ENCODE data around the gene PLEKHG4B.

PLEKHG4B gene

DNA sequence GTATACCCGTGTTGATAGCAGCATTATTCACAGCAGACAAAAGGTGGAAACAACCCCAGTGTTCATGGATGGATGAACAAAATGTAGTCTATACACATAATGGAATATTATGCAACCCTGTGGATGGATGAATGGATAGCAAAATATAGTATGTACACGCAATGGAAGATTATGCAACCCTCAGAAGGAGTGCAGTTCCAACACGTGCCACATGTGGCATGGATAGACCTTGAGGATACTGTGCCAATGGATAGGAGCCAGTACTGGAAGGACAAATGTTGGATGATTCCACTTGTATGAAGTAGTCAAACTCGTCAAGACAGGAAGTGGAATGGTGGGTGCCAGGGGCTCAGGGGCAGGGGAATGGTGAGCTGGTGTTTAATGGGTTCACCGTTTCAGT lies 44.9 kb downstream of the PLEKHG4B start:
- DNase-seq: no peak

DNA sequence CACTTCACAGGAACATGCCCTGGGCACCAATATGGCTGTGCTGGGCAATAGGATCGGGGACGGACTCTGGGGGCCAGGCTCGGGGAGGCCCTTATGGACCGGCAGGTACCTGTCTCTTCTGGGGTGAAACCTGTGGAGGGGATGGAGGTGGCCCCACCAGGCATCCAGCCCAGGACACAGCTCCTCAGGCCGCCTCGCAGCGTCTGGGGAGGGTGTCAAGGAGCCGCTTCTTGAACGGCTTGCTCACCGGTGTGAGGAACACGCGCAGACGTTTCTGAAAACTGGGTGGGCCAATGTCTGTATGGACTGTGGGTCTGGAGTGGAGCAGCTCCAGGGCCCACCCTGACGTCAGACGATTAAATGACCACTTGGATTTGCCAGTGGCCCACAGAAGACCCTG lies 45.8 kb downstream of the PLEKHG4B start:
- DNase-seq: no peak

DNA sequence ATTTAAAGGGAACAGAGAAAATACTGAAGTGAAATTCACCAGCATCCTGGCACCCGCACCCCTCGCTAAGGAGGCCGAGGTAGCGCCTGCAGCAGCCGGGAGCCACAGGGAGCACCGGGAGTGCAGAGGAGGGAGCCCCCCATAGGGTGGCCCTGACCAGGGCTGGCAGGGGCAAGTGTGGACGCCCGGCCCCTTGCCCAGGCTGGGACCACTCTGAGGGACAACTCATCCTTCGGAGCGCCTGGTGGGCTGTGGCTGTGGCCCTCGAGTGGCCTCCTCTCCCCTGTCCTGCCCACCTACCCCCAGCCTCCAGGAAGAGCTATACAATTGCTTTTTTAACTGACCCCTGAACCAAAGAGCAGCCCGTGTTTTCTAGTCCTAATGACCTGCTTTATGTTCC lies 47.0 kb downstream of the PLEKHG4B start:
- DNase-seq: no peak

DNA sequence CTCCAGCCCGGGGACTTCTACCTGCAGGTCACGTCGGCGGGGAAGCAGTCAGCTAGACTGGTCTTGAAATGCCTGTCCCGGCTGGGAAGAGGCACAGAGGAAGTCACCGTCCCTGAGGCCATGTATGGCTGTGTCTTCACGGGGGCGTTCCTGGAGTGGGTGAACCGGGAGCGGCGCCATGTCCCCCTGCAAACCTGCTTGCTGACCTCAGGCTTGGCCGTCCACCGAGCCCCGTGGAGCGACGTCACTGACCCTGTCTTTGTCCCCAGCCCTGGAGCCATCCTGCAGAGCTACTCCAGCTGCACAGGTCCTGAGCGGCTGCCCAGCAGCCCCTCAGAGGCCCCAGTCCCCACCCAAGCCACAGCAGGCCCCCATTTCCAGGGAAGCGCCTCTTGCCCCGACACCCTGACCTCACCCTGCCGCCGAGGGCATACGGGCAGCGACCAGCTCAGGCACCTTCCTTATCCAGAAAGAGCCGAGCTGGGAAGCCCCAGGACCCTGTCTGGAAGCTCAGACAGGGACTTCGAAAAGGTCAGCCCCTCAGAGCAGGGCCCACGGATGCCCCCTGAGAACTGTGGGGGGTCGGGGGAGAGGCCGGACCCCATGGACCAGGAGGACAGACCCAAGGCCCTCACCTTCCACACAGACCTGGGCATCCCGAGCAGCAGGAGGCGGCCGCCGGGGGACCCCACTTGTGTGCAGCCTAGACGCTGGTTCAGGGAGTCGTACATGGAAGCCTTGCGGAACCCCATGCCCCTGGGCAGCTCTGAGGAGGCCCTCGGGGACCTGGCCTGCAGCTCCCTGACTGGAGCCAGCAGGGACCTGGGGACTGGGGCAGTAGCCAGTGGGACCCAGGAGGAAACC lies 47.8 kb downstream of the PLEKHG4B start:
- DNase-seq: no peak

DNA sequence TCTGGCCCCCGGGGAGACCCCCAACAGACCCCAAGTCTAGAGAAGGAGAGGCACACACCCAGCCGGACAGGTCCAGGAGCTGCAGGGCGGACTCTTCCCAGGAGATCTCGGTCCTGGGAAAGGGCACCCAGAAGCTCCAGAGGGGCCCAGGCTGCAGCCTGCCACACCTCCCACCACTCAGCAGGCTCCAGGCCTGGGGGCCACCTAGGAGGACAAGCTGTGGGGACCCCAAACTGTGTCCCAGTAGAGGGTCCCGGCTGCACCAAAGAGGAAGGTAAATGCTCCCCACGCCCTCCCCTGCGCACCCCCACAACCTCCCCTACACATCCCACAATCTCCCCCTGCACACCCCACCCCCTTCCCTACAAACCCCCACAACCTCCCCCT lies 48.5 kb downstream of the PLEKHG4B start:
- no peak for DNase-seq

DNA sequence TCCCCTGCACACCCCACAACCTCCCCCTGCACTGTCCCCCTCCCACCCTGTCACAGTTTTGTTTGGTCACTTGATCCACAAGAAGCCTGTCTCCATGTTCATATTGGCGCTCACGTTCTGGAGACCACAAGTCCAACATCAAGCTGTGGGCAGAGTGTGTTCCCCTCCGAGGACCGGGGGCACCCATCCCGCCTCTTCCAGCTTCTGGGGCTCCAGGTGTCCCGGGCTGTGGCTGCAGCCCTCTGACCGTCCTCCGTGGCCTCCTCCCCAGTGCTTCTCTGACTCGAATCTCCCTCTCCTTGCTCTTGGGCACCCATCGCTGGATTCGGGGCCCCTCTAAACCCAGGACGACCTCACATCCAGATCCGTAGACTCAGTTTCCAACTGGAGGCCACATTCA lies 49.2 kb downstream of the PLEKHG4B start:
- DNase-seq: no peak

DNA sequence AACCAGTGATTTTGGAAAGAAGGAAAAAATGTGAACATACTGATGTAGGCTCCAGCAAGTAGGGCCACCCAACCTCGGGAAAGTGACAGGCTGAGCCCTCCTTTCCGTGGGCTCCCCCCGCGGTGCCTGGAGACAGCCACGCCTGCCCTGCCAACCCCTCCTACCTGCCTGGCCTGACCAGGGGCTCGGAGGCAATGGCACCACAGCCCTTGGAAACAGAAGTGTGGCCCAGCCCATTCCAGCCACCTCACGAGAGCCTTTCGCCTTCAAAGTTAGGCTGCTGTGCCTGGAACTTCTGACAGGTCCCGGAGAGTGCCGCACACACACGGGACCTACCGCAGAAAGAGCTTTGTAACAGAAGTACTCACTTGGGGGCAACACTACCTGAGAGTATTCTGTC lies 49.8 kb downstream of the PLEKHG4B start:
- no peak for DNase-seq

DNA sequence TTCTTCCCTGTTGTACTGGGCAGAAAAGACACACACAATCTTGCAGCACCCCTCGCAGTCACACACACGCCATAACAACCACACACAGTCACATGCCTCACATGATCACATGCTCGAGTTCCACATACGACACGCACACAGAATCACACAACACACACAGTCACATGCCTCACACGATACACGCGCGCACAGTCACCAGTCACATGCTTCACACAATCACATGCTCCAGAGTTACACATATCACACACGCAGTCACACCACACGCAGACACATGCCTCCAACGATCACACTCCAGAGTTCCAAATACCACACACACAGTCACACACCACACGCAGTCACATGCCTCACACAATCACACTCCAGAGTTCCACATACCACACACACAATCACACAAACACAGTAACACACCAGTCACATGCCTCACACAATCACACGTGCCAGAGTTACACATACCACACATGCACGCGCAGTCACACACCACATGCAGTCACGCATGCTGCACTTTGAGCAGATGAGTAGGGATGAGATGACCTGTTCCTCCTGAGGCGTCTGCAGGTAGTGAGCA lies 50.4 kb downstream of the PLEKHG4B start:
- DNase-seq: no peak

DNA sequence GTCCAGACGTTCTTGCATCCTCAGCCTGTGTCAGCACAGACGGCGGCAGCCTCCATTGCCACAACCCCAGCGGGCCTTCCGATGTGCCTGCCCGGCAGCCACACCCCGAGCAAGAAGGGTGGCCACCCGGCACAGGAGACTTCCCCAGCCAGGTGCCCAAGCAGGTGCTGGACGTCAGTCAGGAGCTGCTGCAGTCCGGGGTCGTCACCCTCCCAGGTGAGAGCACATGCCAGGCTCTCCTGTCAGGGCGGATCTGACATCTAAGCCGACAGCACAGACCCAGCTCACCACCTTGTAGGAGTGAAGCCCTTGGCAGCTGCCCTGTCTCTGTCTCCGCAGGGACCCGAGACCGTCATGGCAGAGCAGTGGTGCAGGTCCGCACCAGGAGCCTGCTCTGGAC lies 51.1 kb downstream of the PLEKHG4B start:
- no peak for DNase-seq

DNA sequence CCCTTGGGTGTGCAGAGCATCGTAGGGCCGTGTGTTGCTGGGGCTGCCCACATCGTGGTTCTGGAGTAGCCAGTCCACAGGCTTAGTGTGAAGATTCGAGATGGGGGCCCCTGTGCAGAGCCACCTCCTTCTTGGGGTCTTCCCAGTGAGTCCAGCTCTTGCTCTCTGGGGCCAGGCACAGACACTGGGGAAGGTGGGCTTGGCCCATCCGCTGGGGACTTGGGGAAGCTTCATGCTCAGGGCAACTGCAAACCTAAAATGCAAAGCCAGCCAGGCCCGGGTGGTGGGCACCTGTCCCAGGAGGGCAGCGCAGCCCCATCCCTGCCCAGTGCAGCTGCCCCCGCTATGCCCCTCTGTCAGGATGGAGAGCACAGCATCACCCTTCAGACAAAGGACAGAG lies 53.0 kb downstream of the PLEKHG4B start:
- DNase-seq: no peak

DNA sequence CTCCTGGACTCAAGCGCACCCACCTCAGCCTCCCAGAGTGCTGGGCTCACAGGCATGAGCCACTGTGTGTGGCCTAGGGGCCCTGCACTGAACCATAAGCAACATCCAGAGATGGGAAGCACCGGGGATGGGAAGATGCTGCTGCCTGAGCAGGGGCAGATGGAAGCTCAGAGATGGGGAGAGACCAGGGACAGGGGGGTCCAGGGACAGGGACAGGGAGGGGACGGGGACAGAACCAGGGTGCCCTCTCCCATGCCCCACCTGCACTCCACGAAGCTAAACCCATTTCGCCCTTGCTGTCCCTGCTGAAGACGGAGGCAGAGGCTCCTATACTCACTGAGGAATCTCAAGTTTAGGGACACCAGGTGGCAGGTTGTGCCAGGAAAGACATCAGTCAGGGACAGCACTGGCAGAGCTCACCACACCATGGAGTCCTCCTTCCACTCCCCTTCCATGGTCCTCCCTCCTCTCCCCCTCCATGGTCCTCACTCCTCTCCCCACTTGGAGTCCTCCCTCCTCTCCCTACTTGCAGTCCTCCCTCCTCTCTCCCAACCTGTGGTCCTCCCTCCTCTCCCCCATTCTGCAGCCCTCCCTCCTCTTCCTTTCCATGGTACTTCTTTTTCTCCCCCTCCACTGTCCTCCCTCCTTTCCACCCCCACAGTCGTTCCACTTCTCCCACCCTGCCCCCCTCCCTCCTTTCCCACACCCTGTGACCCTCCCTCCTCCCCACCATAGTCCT lies 53.8 kb downstream of the PLEKHG4B start:
- no peak for DNase-seq

DNA sequence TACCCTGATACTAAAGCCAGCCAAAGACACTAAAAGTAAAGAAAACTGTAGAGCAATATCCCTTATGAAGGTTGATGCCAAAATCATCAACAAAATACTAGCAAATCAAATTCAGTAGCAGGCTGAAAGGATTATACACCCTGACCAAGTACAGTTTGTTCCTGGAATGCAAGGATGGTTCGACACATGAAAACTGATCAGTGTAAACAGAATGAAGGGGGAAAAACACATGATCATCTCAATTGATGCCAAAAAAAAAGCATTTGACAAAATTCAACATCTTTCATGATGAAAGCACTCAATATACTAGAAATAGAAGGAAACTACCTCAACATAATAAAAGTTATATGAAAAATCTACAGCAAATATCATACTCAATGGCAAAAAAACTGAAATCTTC lies 55.8 kb downstream of the PLEKHG4B start:
- DNase-seq: no peak

DNA sequence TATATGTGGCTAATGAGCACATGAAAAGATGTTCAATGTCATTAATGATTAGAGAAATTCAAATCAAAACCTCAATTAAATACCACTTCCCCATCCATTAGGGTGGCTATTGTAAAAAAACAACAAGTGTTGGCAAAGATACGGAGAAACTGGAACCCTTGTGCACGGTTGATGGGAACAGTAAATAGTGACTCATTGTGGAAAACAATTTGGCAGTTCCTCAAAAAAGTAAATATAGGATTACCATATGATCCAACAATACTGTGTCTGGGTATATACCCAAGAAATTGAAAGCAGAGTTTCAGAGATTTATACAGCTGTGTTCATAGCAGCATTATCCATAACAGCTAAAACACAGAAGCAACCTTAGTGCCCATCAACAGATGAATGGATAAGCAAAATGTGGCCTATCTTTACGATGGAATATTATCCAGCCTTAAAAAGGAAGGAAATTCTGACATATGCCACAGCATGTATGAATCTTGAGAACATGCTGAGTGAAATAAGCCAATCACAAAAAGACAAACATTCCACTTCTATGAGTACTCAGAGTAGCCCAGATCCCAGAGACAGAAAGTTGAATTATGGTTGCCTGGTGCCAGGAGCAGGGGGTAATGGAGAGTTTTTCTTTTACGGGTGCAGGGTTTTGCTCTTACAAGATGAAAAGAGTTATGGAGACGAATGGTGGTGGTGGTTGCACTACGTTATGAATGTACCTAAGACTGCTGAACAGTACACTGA lies 57.9 kb downstream of the PLEKHG4B start:
- DNase-seq: no peak

DNA sequence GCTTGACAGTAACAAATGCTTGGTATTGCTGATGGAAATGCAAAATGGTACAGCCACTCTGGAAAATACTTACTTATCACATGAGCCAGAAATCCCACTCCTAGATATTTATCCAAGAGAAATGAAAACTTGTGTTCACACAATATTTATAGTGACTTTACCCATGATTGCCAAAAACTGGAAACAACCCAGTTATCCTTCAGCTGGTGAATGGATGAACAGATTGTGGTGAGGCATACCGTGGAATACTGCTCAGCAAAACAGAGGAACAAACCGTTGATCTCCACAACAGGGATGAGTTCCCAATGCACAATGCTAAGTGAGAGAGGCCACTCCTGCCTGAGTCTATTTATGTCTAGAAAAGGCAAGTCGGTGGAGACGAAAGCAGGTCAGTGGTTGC lies 58.8 kb downstream of the PLEKHG4B start:
- no peak for DNase-seq

DNA sequence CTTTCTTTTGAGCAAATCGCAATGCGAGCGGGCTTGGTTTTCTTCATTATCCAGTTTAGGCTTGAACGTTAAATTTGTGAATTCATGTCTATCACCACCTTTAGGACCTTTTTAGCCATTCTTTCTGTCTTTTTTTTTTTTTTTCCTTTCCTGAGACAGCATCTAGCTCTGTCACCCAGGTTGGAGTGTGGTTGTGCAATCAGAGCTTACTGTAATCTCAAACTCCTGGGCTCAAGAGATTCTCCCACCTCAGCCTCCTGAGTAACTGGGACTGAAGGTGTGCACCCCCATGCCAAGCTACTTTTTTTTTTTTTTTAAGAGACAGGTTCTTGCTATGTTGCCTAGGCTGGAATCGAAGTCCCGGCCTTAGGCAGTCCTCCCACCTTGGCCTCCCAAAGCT lies 60.1 kb downstream of the PLEKHG4B start:
- DNase-seq: no peak

DNA sequence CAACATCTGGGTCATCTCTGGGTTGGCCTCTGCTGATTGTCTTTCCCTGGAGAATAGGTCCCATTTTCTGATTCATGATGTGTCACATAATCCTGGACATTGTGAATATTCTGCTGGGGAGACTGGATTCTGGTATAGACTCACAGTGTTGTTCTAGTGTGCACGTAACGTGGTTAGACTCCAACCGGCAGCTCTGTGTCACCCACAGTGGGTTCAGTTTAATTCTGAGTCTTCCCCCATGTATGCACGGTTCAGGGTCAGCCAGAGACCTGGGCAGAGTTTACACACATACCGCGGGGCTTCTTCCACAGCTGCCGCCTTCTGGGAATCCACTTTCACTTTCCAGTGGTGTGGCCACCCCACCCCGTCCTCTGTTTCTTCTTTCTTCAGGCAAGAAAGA lies 61.3 kb downstream of the PLEKHG4B start:
- DNase-seq: no peak

DNA sequence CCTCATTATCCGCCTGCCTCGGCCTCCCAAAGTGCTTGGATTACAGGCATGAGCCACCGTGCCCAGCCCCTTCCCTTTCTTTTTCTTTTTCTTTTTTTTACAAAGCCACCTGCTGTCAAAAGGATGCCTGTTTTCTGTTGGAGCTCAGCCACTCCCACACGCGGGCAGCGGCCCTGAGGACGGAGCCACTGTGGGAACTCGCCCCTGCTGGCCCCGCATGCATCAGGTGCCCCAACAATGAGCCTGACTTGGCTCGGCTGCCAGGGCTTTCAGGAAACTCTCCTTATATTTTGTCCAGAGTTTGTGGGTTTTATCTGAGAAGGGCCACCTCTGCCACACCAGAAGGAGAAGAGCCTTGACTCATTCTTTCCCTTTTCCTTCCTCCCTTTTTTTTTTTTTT lies 62.3 kb downstream of the PLEKHG4B start:
- no peak for DNase-seq

DNA sequence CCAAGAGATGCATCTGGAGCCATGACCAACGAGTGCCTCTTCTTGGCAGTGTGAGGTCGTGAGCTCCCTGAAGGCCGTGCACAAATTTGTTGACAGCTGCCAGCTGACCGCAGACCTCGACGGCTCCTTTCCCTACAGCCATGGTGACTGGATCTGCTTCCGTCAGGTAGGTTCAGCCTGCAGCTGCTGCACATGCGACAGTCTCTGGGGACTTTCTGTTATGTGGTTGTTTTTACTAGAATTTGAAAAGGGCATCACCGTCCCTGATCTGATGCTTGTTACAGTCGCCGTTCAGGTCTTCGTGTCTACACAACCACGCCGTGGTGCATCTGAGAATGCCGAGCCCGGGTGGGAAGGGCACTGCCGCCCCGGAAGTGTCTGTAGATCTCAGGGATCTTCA lies 62.9 kb downstream of the PLEKHG4B start:
- no peak for DNase-seq

DNA sequence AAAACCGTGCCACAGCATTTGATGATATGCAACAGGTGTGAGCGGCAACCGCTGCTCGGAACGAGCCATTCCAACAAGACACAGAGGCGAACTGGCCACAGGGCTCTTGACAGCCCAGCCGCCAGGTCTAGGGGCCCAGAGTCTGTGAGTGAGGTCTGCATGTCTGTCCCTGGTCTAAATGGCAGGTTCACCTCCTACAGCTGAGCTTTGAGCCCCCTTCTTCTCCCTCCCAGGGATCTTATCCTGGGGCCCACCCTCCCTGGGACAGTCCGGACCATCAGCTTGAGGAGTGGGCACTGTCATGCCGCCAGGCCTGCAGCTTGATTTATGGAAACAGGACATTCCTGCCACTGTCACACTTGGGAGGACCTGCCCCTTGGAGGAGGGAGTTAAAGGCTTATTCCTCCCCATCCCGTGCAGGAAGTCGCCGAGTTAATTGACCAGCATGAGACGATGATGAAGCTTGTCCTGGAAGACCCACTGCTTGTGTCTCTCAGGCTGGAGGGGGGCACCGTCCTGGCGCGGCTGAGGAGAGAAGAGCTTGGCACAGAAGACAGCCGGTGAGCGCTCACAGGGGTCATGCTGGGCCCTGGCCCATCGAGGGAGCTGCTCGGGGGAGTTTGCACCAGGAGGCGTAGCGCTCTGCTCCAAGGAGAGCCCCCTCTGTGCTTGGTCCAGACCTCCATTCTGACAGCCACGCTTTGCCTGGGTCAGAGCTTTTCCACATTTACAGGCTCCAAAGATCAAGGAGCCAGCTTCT lies 63.9 kb downstream of the PLEKHG4B start:
- DNase-seq: no peak

DNA sequence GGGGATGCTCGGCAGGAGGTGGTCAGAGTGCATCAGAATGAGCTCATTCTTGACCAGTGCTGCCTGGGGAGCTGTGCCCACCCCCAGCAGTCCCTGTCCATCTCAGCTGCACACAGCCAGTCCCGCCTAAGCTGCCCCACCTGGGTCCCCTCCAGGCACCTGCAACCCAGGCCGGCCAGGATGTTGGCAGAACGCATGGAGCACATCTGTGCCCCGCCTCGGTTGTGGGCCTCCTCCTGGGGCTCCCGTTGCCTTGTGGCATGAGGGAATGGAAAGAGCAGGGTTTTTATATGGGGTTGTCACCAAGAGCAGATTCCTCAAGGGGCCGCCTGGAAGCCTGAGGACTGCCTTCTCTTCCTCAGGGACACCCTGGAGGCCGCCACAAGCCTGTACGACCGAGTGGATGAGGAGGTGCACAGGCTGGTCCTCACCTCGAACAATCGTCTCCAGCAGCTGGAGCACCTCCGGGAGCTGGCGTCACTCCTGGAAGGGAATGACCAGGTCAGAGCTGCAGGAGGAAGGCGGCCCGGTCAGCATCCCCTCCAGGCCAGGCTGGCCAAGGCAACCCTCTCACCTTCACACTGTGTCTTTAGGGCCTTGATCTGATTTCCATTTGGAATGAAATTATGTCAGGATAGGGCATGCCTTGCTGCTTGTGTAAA lies 64.6 kb downstream of the PLEKHG4B start:
- DNase-seq: no peak

DNA sequence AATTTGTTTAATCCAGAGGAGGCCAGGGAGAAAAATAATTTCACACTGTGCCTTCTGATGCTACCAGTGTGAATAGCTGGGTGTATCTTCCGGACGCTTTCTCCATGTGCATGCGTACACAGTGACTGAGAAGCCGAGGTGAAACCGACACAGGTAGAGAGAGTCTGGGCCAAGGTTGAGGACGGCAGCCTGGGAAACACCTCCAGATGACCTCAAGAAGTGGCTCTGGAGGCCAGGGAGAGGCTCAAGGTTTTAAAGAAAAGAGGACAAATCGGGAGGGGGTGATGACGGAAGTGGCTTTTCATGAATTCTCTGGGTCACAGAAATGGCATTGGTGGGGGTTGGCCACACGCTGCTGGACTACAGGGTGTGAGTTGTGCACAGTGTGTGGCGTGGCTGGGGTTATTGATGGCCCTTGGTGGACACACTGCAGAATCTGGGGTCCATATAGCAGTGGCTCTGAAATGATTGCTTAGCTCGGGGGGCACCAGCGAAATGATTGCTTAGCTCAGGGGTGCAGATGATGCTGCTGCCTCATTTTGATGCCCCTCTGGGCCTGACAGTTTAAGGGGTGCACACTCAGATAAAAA lies 65.3 kb downstream of the PLEKHG4B start:
- no peak for DNase-seq

DNA sequence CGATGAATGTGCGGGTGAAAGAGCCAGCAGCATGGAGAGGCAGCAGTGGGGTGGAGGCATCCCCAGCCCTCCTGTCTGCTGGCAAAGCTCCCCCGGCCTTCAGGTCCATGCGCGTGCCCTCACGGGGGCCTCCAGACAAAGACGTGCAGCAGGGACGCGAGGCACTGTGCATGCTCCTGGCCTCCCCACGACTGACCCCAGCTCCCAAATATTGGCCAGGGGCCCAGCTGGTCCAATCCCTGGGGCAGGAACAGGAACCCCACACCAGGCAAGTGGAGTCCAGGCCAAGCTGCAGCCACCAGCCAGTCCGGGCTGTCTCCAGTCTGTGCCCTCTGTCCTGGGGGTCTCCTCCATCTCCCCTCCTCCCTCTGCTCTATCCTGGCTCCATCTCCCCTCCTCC lies 65.8 kb downstream of the PLEKHG4B start:
- no peak for DNase-seq

Data from NCI-H1105 (cell line).